Vagina (tissue), 2 donors: ENCODE results near the gene CAPZB. TPM values are rescaled to one million over a fixed set of nuclear protein-coding genes. Genes with fewer than 3 reads are reported as not detected.
A peak's percentile ranks its signal among the peaks of the same experiment; 100 is the strongest.

Experiments
- DNase-seq, 2 donors: peaks; one replicate each; pipeline ENCODE4 v3.0.0-alpha.2; 2017; ENCODE audit errors: extremely low spot score in 2 of 2
- H3K27ac ChIP-seq: fragments of 200-600 bp; sonication (generic); one replicate; pipeline ENCODE4 v1.5.1; 2019
- H3K27me3 ChIP-seq: fragments of 200-600 bp; sonication (generic); one replicate; pipeline ENCODE4 v1.5.1; 2019
- H3K36me3 ChIP-seq, 2 donors: fragments of 200-600 bp; sonication (generic); one replicate each; pipeline ENCODE4 v1.5.1; 2017 to 2019
- H3K4me1 ChIP-seq: fragments of 200-600 bp; sonication (generic); one replicate; pipeline ENCODE4 v1.5.1; 2019
- H3K4me3 ChIP-seq, 2 donors: fragments of 200-600 bp; sonication (generic); 1 replicate in 1 of 2; 2 replicates in 1 of 2; pipeline ENCODE4 v1.5.1; 2016 to 2019
- H3K9me3 ChIP-seq: fragments of 200-600 bp; sonication (generic); one replicate; pipeline ENCODE4 v1.5.1; 2019
- CTCF ChIP-seq, 3 experiments: fragments of 450-650 bp in 2 of 3; fragments of 200-600 bp in 1 of 3; sonication (generic) in 1 of 3; IDR thresholded peaks; one replicate each; pipeline ENCODE4 v1.5.1; 2017 to 2019; ENCODE audit warnings: antibody characterized with exemption in 3 of 3, mild to moderate bottlenecking in 2 of 3, moderate library complexity in 2 of 3
- POLR2A ChIP-seq, 2 donors: fragments of 450-650 bp; IDR thresholded peaks; one replicate each; pipeline ENCODE4 v1.6.1; 2017; ENCODE audit warnings: antibody characterized with exemption in 2 of 2, mild to moderate bottlenecking in 2 of 2, moderate library complexity in 2 of 2
- POLR2AphosphoS5 ChIP-seq, 2 donors: sonication (generic); formaldehyde crosslinking; IDR thresholded peaks; one replicate each; pipeline ENCODE4 v1.9.0; 2017; ENCODE audit warnings: antibody characterized with exemption in 2 of 2, mild to moderate bottlenecking in 2 of 2, low read depth in 1 of 2; ENCODE audit not compliant: insufficient read depth in 1 of 2
- intact Hi-C: fragments of 100-400 bp; cut with DNase I; formaldehyde crosslinking; loops from one replicate; pipeline ENCODE4 v1.15.1; 2023
- total RNA-seq: library from RNA; depleted of rRNA; stranded (reverse); fragments of >200 nt; gene quantifications from one replicate; pipeline ENCODE4 v1.2.3, GENCODE V29; 2016

The CAPZB gene
- total RNA-seq, 1 donor from 2014 or later = 152 TPM

- Histone ChIP-seq H3K27me3 (no peaks in the 10 kb centered on the region), H3K27ac (peak overlapping the region; percentile 6), H3K4me3 (no peak overlapping the region), H3K9me3 (no peaks in the 10 kb centered on the region), H3K4me1 (peaks cover 76% of the 10 kb centered on the region), H3K36me3 (no peaks in the 10 kb centered on the region)
- TF ChIP-seq POLR2A (IDR thresholded peaks at IDR 0.05) (no peak), CTCF (IDR thresholded peaks at IDR 0.05) (no peak), POLR2AphosphoS5 (IDR thresholded peaks at IDR 0.05; ENCODE audit: insufficient read depth in 1 of 2, low read depth in 1 of 2) (no peak)
- DNase-seq = no peak
- intact Hi-C loops = no loop called here
Observed at GRCh38 chr1:19407494-19408096, 77.7 kb downstream of the CAPZB start.

- TF ChIP-seq POLR2A (IDR thresholded peaks at IDR 0.05) (no peak), POLR2AphosphoS5 (IDR thresholded peaks at IDR 0.05; ENCODE audit: insufficient read depth in 1 of 2, low read depth in 1 of 2) (no peak), CTCF (IDR thresholded peaks at IDR 0.05) (no peak)
- Histone ChIP-seq H3K36me3 (no peaks in the 10 kb centered on the region), H3K27me3 (no peaks in the 10 kb centered on the region), H3K27ac (peak overlapping the region; percentile 78), H3K9me3 (no peaks in the 10 kb centered on the region), H3K4me3 (no peak overlapping the region), H3K4me1 (peaks cover 78% of the 10 kb centered on the region)
- no peak for DNase-seq
- intact Hi-C loops = no loop called here
Observed at GRCh38 chr1:19406680-19407079, 78.7 kb downstream of the CAPZB start.

GRCh38 chr1:19405761-19406487 is 79.4 kb downstream of the CAPZB start:
- H3K36me3 ChIP-seq = no peaks in the 10 kb centered on the region
- H3K27ac ChIP-seq = peak overlapping the region; percentile 78
- no peak overlapping the region for H3K4me3 ChIP-seq
- intact Hi-C loops = no loop called here
- H3K27me3 ChIP-seq = no peaks in the 10 kb centered on the region
- no peak for TF ChIP-seq POLR2A (IDR thresholded peaks at IDR 0.05)
- TF ChIP-seq POLR2AphosphoS5 (IDR thresholded peaks at IDR 0.05; ENCODE audit: insufficient read depth in 1 of 2, low read depth in 1 of 2) = peak in 1 of 2 donors; percentile 77
- H3K4me1 ChIP-seq = peaks cover 78% of the 10 kb centered on the region
- no peak for DNase-seq
- H3K9me3 ChIP-seq = no peaks in the 10 kb centered on the region

GRCh38 chr1:19405195-19405760 is 80.1 kb downstream of the CAPZB start:
- Histone ChIP-seq H3K27ac (peak overlapping the region; percentile 78), H3K4me3 (no peak overlapping the region), H3K9me3 (no peaks in the 10 kb centered on the region), H3K36me3 (no peaks in the 10 kb centered on the region), H3K4me1 (peaks cover 78% of the 10 kb centered on the region), H3K27me3 (no peaks in the 10 kb centered on the region)
- no peak for DNase-seq
- TF ChIP-seq POLR2A (IDR thresholded peaks at IDR 0.05) (no peak), CTCF (IDR thresholded peaks at IDR 0.05) (no peak), POLR2AphosphoS5 (IDR thresholded peaks at IDR 0.05; ENCODE audit: insufficient read depth in 1 of 2, low read depth in 1 of 2) (no peak)
- intact Hi-C loops = no loop called here

- TF ChIP-seq CTCF (IDR thresholded peaks at IDR 0.05) (no peak), POLR2A (IDR thresholded peaks at IDR 0.05) (no peak), POLR2AphosphoS5 (IDR thresholded peaks at IDR 0.05; ENCODE audit: insufficient read depth in 1 of 2, low read depth in 1 of 2) (no peak)
- Histone ChIP-seq H3K27ac (peak overlapping the region; percentile 78), H3K36me3 (no peaks in the 10 kb centered on the region), H3K4me1 (peaks cover 82% of the 10 kb centered on the region), H3K9me3 (no peaks in the 10 kb centered on the region), H3K27me3 (no peaks in the 10 kb centered on the region), H3K4me3 (no peak overlapping the region)
- intact Hi-C loops = loop anchor here (5.0 kb wide), 1 partner anchor 48 kb away; no protein-coding TSS in a partner anchor
- DNase-seq = no peak
Observed at GRCh38 chr1:19404748-19405147, 80.6 kb downstream of the CAPZB start.
